ENCODE results near the gene SH3GL2.

The SH3GL2 gene

GRCh38 chr9:17578911-17579793 is at the start of gene SH3GL2:
SH3GL2 (plus strand) TSS chr9:17579066.
- H3K27ac ChIP-seq: no peak within 1 kb of the TSS
- TF ChIP-seq, protein P1, sequence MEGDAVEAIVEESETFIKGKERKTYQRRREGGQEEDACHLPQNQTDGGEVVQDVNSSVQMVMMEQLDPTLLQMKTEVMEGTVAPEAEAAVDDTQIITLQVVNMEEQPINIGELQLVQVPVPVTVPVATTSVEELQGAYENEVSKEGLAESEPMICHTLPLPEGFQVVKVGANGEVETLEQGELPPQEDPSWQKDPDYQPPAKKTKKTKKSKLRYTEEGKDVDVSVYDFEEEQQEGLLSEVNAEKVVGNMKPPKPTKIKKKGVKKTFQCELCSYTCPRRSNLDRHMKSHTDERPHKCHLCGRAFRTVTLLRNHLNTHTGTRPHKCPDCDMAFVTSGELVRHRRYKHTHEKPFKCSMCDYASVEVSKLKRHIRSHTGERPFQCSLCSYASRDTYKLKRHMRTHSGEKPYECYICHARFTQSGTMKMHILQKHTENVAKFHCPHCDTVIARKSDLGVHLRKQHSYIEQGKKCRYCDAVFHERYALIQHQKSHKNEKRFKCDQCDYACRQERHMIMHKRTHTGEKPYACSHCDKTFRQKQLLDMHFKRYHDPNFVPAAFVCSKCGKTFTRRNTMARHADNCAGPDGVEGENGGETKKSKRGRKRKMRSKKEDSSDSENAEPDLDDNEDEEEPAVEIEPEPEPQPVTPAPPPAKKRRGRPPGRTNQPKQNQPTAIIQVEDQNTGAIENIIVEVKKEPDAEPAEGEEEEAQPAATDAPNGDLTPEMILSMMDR (conservative IDR thresholded peaks at IDR 0.05): no peak
- no peak for TF ChIP-seq ZFX (IDR thresholded peaks at IDR 0.05)

DNA sequence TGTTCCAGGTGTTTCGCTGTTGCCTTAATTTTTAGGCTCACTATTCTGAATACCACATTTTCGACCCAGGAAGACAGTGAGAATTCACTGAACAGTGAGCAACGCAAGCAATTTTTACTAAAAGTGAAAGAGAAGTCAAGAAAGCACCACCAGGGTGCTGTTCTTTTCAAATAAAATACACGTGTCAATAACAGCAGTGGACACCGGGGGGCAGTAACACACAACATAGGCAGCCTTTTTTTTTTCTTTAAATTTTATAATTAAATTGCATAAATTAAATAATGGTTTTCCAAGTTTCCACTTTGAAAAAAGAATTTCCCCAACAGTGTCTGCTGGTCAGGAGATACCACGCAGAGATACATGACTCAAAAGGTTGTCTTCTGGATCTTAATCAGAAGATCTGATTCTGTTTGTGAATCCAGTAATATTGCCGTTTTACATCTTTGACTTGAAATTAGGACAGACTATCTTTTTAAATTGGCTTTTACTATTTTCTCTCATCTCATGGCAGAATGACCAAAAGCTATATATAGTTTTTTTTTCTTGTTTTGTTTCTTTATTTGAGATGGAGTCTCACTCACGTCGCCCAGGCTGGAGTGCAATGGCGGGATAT is 47.1 kb upstream of the SH3GL2 start:
- TF ChIP-seq ZFX (IDR thresholded peaks at IDR 0.05): no peak
- TF ChIP-seq, protein P1 (conservative IDR thresholded peaks at IDR 0.05): peak; percentile 90
- H3K27ac ChIP-seq: no peak overlapping the region

GRCh38 chr9:17532461-17532860 is 46.4 kb upstream of the SH3GL2 start:
- no peak overlapping the region for H3K27ac ChIP-seq
- TF ChIP-seq ZFX (IDR thresholded peaks at IDR 0.05): no peak
- TF ChIP-seq, protein P1 (conservative IDR thresholded peaks at IDR 0.05): no peak

DNA sequence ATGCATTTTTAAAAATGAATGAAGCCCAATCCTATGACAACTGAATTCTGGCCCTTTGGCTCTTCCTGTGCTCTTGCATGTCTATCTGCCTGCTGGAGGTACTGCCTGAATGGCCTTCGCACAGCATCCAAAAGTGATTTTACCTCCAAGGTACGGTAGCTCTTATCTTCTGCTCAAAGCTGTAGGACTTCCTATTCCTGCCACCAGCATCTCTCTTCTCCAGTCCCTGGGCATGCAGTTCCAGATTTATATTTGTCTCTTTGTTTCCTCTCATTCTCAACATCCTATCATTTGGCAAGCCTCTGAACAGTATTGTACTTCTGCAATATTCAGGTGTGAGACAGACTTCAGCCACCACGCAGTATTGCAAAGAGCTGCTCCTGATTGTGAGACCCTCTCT is 43.7 kb upstream of the SH3GL2 start:
- no peak overlapping the region for H3K27ac ChIP-seq
- TF ChIP-seq, protein P1 (conservative IDR thresholded peaks at IDR 0.05): no peak
- TF ChIP-seq ZFX (IDR thresholded peaks at IDR 0.05): no peak

- H3K27ac ChIP-seq: no peak overlapping the region
- TF ChIP-seq, protein P1 (conservative IDR thresholded peaks at IDR 0.05): no peak
- no peak for TF ChIP-seq ZFX (IDR thresholded peaks at IDR 0.05)
These were observed 42.8 kb upstream of the SH3GL2 start for GRCh38 chr9:17536027-17536426.

DNA sequence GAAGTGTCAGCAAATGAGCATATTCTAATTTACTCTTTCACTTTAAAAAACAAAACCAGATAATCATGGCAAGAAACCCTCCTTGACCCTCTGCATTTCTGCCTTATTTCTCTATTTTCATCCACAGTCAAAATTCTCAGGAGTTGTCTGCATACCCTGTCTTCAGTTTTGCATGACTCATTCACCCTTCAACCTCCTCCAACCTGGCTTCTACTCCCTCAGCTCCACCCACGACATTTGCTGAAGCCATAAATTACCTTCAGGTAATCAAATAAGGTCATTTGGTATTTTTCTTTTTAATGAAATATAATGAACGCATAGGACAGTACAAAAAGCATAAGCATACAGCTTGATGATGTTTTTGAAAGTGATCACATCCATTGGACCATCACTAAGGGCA is 27.8 kb upstream of the SH3GL2 start:
- no peak for TF ChIP-seq ZFX (IDR thresholded peaks at IDR 0.05)
- TF ChIP-seq, protein P1 (conservative IDR thresholded peaks at IDR 0.05): no peak
- no peak overlapping the region for H3K27ac ChIP-seq

DNA sequence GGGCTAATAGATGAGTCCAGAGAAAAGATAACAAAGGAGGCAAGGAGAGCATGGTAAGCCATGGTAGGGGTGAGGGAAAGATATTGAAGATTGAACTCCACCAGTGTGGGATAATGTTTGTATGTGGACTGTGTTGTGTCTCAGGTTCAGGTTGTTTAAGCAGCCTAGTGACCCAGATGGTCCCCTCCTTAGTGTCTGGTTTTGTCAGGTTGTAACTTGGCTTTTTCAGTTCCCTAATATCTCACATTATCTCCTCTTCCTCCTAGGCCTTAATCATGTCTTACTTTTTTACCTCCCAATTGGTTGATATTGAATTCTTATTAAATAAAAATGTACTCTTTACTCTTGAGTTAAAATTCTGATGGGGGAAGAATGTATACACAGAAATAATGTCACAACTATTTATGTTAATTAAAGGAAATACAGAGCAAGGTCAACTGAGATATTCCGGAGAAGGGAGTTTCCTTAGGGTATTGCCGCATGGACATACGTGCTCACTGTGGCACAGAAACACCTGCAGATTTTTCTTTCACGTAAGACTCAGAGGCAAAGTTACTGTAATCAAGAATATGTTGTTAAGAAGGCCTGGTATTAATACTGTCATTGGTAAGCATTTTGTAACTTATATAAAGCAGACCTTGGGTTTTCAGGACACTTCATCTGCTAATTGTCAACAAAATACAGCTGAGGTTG is 23.4 kb upstream of the SH3GL2 start:
- TF ChIP-seq, protein P1 (conservative IDR thresholded peaks at IDR 0.05): no peak
- no peak for TF ChIP-seq ZFX (IDR thresholded peaks at IDR 0.05)
- H3K27ac ChIP-seq: no peak overlapping the region

Measured in C4-2B (cell line).